ENCODE results near the gene CFH.
"Not testable (repeated sequence)": the region's sequence is repeated elsewhere in the genome, so short reads cannot be mapped to it uniquely, and the experiment has no call there.

The CFH gene

DNA sequence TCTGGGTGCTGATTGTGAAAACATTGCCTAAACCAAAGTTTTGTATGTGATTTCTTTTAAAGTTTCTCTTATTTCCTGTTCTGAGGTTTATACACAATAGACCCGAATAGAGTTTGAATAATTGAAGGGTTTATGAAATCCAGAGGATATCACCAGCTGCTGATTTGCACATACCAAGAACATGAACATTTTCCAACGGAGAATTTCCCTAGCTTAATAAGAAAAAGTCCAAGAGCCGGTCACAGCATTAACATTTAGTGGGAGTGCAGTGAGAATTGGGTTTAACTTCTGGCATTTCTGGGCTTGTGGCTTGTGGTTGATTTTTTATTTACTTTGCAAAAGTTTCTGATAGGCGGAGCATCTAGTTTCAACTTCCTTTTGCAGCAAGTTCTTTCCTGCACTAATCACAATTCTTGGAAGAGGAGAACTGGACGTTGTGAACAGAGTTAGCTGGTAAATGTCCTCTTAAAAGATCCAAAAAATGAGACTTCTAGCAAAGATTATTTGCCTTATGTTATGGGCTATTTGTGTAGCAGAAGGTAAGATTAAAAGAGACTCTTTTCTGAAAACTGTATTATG, at the start of gene CFH:
Gene CFH (plus strand): TSS at position 407 of the 579 bp plus-strand sequence. CDS start 75 bp downstream, at position 482.
- DNase-seq (ENCODE audit: low read depth in 2 of 2), result no peak

- DNase-seq (ENCODE audit: low read depth in 2 of 2), result no peak
These were observed 48.2 kb upstream of the CFH start for GRCh38 chr1:196603651-196604050.

GRCh38 chr1:196607981-196608380, 43.9 kb upstream of the CFH start:
- no peak for DNase-seq (ENCODE audit: low read depth in 2 of 2)

GRCh38 chr1:196608390-196609369, 43.2 kb upstream of the CFH start, which contains the start of gene KCNT2:
Gene KCNT2, minus strand, starts transcription at chr1:196608440. Its CDS starts 131 bp downstream, at chr1:196608309.
- no peak for DNase-seq (ENCODE audit: low read depth in 2 of 2)

GRCh38 chr1:196609370-196609737, 42.5 kb upstream of the CFH start:
- DNase-seq (ENCODE audit: low read depth in 2 of 2), result no peak

GRCh38 chr1:196611873-196612272, 40.0 kb upstream of the CFH start:
- DNase-seq (ENCODE audit: low read depth in 2 of 2), result no peak

DNA sequence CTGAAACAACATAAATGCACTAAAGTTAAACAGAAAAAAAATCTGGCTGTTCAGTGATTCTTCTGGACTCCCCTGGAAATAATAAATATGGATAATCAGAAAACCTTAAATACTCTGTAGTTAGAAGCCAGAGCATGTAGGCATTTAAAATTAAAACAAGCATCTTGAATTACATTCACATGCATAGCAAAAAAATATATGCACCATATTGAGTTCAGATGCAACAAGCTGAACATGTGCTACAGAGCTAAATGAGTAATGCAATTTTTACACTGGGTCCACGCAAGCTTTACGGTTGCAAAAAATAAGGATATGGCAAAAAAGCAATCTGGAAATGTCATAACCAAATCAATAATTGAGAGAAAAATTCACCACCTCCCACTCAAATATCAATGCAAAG, 32.1 kb upstream of the CFH start:
- DNase-seq (ENCODE audit: low read depth in 2 of 2), result no peak

GRCh38 chr1:196623079-196623478, 28.8 kb upstream of the CFH start:
- DNase-seq (ENCODE audit: low read depth in 2 of 2), result no peak

- no peak for DNase-seq (ENCODE audit: low read depth in 2 of 2)
These were observed 23.0 kb upstream of the CFH start for GRCh38 chr1:196628838-196629237.

GRCh38 chr1:196637606-196638005, 14.2 kb upstream of the CFH start:
- no peak for DNase-seq (ENCODE audit: low read depth in 2 of 2)

GRCh38 chr1:196638466-196638865, 13.4 kb upstream of the CFH start:
- DNase-seq (ENCODE audit: low read depth in 2 of 2), result no peak

GRCh38 chr1:196639291-196639690, 12.6 kb upstream of the CFH start:
- DNase-seq (ENCODE audit: low read depth in 2 of 2), result not testable (repeated sequence)

GRCh38 chr1:196640976-196641375, 10.9 kb upstream of the CFH start:
- no peak for DNase-seq (ENCODE audit: low read depth in 2 of 2)

GRCh38 chr1:196649990-196650389, 1.9 kb upstream of the CFH start:
- no peak for DNase-seq (ENCODE audit: low read depth in 2 of 2)

- DNase-seq (ENCODE audit: low read depth in 2 of 2), result no peak
These were observed 1.4 kb upstream of the CFH start for GRCh38 chr1:196650403-196650802.

- DNase-seq (ENCODE audit: low read depth in 2 of 2), result no peak
These were observed 764 bp upstream of the CFH start for GRCh38 chr1:196651079-196651478.

- DNase-seq (ENCODE audit: low read depth in 2 of 2), result no peak
These were observed 2.4 kb downstream of the CFH start for GRCh38 chr1:196654271-196654670.

- DNase-seq (ENCODE audit: low read depth in 2 of 2), result no peak
These were observed 3.2 kb downstream of the CFH start for GRCh38 chr1:196655071-196655470.

- no peak for DNase-seq (ENCODE audit: low read depth in 2 of 2)
These were observed 3.7 kb downstream of the CFH start for GRCh38 chr1:196655494-196655893.

- no peak for DNase-seq (ENCODE audit: low read depth in 2 of 2)
These were observed 7.6 kb downstream of the CFH start for GRCh38 chr1:196659471-196659870.

DNA sequence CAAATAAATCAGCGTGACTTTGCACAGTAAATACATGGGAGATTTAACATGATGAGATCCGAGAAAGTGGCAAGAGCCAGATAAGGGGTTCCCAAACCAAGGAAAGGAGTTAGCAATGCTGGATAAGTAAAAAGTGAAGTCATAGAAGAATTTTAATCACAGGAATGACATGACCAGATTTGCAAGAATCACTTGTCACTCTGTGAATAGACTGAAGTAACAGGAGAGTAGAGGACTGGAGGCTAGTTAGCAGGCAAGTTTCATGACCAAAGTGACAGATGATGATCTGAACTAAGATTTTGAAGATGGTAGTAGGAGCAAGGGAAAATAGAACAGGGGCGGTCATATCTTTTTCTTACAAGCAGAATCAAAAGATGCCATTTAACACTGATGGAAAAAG, 8.4 kb downstream of the CFH start:
- DNase-seq (ENCODE audit: low read depth in 2 of 2), result no peak

- no peak for DNase-seq (ENCODE audit: low read depth in 2 of 2)
These were observed 9.0 kb downstream of the CFH start for GRCh38 chr1:196660852-196661251.

- no peak for DNase-seq (ENCODE audit: low read depth in 2 of 2)
These were observed 9.5 kb downstream of the CFH start for GRCh38 chr1:196661345-196661744.

Data from activated CD8-positive, alpha-beta memory T cell treated with anti-CD3 and anti-CD28 coated beads for 4 hours (primary cell).